GM19452 (cell line): ENCODE measurements around the gene NKX2-2.
"Not testable (repeated sequence)": the region's sequence is repeated elsewhere in the genome, so short reads cannot be mapped to it uniquely, and the experiment has no call there.

Source experiments
- ATAC-seq: cut with Tn5 transposase; IDR thresholded peaks from one replicate; pipeline ENCODE4 v1.9.1; 2021; ENCODE audit not compliant: unreplicated experiment

Gene NKX2-2

DNA sequence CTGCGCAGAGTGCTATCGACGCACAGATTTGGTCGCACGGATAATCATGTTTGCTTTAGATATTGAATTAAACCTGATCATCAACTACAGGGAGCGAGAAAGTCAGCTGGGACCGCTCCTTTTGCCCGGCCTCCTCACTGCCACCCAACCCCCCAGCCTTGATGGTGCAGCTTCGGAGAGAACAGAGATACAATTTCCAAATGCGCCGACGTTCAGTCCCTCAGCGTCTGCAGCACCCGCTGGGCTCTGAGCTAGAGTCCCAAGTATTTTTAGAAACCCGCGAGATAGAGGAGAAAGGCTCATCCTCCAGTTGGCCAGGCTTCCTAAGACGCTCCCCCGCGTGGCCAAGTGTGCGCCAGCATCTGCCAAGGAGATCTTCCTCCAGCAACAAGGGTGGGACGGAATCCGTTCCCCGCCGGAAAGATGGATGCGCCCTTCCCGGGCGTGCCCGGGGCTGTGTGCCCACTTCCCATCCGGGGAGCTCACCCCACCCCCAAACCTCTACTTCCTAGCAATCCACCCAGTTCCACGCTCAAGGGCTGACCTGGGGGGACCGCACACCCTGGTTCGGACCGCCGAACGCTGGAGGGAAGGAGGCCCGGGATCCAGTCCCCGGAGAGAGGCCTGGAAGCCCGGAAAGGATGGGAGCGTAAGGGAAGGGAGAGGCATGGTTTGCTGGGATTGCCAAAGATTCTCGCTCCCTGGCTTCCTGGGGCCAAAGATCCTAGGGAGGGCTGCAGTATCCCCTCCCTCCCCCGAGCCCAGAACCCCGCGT, 4.1 kb downstream of the NKX2-2 start:
- ATAC-seq, result no peak

DNA sequence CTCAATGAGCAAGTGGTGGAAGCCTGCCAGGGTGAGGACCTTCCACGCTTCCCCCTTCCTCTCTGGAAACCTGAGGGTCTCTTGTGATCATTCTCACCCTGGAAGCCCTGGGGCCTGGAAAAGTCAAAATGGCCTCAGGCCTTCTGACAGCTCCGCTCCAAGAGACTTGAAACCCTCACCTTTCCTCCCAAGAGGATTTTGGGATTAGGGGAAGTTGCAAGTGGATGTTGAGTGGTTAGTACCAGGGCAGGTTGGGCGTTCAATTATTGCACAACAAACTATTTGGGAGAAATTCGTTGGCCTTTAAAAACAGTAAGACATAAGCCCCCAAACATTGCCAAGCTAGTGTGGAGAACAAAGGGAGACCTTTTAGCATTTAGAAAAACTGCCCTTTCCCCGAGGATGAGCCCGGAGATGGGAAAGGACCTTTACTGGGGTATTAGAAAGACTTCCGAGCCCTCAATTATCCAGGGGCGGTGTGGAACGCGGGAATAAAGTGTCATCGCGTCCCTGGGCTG, 4.7 kb downstream of the NKX2-2 start:
- ATAC-seq, result no peak

DNA sequence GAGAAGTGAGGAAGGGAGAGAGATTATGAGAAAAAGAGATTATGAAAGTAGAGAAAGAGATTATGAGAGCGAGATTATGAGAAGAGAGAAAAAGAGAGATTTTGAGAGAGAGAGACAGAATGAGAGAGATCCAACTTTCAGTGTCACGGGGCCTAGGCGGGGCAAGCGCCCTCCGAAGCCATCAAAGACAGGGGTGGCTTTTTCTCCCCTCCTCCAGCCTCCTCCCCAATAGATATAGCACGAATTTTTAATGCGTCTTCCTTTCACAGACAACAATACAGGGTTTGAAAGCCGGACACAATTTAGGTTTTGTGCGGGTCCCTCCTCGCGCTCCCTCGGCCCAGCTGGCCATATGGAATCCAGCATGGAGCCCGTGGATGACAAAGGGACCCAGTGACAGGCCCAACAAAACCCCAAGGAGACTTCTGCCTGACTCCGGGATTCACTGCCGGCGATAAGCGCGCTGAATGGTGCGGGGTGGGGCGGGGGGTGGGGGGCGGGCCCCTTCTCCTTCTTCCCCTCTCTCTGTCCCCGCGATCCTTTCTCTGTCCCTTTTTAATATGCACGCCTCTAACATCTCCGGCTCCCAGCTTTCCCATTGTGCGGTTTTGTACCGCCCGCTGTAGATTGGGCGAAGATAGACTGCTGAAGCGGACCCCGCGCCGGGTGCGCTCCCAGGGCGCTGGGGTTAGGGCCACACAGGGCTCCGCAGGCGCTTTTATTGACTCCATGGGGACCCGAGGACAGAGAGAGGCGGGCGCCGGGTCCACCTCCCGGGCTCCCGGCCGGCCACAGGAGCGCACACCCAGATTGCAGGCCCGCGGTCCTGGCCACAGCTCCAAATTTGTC, 5.4 kb downstream of the NKX2-2 start:
- ATAC-seq, result no peak

DNA sequence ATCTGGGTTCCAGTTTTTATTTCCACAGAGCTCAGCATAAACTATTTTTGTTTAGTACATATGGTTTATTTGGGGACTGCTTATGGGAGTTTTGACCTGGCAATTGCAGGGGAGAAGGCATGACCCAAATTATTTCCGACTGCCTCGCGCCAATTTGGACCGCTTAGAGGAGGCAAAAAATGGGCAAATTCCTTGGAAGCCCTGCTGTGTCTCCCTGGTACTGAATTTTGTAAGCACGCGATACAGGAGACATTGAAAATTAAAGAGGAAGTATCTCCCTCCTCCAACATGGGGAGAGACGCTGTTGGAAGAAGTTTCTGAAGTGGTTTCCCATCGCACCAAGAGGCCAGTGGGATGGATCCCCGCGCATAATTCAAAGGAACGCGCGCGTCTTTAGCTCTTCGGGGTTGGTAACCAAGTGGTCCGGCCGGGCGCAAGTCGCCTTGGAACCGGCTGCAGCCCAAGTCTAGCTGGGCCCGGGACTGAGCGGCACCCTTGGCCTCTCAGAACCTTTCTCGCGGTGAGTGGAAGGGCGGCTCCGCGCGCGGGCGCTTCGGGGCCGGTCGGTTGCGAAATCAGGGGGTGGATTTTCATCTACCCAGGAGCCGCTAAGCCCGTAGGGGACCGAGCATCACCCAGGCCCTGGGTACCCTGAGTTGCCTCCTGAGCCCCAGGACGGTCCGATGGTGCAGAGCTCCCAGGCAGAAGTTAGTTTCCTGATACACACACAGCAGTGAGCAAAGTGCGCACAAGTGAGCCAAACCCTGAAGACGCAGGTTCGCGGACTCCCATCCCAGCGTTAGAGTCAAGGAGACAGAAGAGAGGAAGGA, 6.2 kb downstream of the NKX2-2 start:
- no peak for ATAC-seq

DNA sequence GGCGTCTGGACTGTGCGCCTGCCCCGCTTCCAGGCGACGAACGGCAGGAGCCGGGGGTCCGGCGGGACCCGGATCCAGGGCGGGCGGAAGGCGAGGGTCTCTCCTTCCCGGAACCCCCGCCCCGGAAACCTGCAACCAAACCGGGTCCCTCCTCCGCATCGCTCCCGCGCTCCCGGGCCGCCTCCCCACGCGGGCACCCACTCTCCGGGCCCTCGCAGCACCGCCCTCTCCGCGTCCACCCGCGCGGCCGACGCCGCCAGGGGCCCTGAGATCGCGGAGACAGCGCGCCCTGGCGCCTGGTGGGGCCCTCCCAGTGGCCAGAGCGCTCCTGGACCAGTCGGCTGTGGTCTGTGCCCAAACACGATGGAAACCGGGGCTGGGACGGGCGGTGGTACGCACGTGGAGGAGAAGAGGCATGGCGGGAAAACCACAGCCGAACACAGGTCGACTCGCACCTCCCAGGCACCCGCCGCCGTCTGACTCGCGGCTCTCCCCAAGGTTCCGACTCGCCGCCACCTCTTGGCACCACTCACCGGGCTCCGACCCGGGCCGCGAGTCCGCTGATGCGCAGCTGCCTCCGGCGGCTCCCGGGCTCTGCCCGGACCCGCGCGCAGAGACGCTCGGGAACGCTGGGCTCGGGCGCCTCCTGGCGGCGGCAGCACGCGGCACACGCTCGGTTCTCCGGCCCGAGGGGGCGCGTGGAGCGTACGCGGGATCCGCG, 7.9 kb downstream of the NKX2-2 start:
- ATAC-seq, result no peak

DNA sequence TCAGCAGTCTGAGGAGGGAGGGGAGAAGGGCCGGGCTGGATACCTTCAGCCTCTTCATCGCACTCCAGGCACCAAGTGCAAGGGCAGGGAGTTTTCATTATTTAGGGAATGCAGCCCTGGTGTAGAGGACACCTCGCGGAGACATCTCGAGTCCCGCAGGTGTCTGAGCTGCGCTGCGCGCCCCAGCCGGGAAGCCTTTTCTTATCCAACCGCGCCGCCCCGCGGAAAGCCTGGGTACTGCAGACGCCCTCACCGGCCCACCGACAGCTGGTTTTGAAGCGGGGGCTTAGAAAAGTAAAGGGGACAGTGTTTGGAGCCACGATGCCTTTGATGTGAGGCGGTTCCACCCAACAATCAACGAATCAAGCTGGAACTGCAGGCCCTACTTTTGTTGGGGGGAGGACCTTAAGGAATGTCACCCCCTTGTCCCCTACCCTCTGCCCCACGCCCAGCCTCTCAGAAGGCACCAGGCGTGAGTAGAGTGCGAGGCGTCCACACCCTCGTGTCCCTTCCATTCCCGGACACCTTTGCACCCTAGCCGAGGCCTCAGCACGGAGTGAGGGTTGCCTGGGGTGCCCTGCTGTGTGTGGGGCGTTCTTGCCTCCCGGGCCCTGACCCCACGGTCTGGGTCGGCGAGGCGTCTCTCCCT, 8.6 kb downstream of the NKX2-2 start:
- ATAC-seq, result no peak

DNA sequence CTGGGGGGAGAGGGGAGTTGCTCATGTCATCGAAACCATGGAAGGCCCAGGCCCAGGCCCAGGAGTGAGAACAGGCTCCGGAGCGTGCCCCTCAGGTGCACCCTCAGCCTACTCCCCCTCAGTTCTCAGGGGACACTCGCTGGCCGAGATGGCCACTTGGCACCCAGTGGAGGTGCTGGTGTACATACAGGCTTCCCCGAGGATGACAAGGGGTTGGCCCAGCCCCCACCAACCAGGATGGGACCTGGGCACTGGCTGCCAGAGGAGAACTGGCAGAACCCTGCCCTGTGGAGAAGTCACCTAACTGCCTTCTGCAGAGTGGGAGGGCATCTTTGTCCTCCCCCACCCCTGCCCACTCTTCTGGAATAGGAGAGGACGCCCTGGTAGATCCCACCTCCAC, 9.5 kb downstream of the NKX2-2 start:
- no peak for ATAC-seq

DNA sequence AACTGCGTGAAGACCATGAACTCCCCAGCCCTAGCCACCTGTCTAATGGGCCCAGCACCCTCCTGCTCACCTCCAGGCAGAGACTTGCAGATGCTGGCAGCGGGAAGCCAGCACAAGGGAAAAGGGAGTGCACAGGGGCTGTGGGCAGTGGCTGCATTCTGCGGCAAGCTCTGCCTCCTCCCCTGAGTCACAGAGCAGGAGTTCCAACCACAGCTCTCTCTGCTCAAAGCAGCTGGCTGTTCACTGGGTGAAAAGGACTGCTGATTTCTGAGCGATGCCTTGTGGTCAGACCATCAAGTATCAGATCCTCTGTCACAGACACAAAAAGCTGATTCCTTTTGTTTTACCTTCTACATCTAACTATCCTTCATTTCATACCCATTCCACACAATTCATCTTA, 10.5 kb downstream of the NKX2-2 start:
- ATAC-seq, result peak; percentile 89

DNA sequence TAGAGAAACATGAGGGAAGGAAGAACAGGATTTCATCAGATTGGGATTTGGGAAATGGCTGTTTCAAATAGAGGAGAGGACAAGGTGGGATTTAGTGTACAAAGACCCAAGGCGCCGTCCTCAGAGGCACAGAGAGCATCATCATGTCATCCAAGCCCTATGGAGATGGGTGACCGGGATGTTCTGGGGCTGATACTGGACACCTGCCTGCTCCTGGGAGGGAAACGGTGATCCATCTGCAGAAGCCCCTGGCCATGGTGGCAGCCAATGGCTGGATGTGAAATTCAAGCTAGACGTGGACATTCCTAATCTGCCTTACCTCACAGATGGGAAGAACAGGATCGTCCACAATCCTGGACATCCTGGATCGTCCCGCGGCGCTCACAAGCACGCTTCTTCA, 12.7 kb downstream of the NKX2-2 start:
- ATAC-seq, result no peak

DNA sequence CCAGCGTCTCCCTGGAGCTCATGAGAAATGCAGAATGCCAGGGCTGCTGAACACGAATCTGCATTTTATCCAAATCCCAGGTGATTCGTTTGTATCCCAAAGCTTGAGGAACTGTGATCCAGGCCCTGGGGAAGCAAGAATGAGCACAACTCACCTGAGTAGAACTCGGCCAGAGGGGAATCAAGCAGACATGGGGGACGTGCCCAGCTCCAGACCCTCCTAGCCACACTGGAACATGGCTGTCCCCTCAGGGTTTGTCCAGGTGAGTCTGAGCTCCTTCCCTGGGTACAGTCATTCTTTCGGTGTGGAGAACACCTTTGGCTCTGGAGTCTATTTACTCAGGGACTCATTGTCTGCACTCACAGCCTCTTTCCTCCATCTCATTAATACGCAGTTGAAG, 13.3 kb downstream of the NKX2-2 start:
- ATAC-seq, result no peak

DNA sequence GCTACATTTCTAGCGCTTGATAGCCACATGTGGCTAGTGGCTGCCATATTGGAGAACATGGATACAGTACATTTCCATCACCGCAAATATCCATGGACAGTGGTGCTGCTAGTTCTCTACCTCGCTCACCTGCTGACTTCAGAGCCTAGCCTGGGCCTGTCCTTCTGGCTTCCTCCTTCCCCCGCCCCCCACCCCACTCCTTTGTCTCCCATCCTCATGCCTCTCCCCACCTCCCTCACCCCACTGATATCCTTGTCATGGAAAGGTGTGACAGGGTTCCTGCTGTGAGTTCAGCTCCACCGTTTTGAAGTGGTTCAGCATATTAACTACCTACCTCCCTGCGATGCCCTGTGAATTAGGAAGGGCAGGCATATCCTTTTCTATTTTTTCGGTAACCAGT, 14.2 kb downstream of the NKX2-2 start:
- no peak for ATAC-seq

DNA sequence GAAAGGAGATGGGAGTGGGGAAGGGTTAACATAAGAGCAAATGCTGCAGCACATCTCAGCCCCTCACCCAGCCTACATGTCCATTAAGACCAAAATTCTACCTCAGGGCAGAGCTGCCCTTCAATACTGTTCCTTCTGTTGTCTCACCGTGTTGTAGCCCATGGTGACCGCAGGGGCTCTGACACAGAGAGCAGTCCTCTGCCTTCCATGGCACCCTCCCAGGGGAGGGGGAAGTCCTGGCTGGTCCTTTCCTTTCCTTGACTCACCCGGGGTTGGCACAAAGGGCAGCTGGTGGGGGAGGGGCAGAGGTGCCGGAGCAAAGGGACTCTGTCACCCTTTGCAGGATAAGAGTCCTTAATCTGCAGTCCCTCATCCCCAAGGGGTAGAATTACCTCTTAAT, 15.2 kb downstream of the NKX2-2 start:
- ATAC-seq, result no peak

DNA sequence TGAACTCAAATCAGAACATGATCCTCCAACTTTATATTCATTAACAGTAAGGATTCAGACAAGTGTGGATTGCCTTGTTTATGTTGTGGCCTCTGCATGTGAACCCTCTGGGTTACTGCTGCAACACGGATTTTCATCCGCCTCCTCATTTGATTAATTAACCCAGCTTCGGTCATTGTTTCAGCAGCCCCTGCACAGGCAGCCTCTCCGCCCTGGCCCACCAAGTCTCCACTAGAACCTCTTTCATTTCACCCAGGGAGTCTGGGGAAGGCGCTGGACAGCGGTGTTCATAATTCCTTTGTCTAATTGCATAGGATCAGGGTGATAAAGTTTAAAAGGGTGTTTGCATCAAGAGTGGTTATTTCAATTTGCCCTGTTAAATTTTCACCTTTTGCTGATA, 15.7 kb downstream of the NKX2-2 start:
- ATAC-seq, result no peak

DNA sequence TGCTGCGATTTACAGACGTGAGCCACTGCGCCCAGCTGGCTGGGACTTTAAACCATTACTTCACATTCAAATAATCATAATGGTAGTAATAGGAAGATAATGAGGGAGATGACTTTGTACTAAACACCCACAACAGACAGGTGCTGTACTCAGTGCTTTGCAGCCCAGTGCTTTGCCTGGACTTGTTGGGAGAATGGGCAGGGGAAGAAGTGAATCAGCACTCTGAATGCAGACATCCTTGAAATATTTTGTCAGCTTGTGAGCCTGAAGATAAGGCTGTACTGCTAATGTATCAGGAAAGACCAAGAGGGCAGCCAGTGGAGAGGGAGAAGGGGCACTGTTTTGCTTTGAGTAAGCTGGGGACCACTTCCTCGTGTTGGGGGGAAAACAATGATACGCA, 17.4 kb downstream of the NKX2-2 start:
- ATAC-seq, result no peak

DNA sequence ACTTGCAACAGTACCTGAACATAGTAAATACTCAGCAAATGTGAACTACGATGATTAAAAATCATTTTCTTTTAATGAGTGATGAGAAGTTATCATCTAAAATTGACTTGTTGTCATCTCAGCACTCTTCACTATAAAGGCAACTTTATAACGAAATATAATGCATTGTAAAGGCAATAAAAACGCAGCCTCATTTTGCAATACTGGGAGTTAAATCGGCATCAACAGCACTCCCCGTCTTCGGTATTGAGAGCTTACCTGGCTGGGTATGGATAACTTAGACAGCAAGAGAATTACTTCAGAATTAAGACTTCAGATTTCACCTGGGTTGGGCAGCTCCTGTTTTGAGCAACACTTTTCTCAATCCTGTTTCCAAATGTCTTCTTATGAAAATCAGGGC, 20.8 kb downstream of the NKX2-2 start:
- no peak for ATAC-seq

DNA sequence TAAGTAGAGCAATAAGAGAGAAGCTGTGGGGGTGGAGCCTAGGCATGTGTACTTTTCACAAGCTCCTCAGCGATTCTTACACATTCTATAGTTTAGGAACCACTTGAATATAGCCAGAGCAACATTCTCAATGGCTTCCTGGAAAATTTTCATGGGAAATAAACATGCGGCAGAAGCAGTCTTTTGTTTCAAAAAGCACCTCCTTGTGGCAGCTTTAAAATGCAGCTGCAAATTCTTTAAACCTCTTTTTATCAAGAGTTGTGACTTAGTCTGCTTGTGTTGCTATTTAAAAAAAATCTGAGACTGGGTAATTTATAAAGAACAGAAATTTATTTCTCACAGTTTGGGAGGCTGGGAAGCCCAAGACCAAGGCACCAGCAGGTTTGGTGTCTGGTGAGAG, 23.8 kb downstream of the NKX2-2 start:
- ATAC-seq, result no peak

DNA sequence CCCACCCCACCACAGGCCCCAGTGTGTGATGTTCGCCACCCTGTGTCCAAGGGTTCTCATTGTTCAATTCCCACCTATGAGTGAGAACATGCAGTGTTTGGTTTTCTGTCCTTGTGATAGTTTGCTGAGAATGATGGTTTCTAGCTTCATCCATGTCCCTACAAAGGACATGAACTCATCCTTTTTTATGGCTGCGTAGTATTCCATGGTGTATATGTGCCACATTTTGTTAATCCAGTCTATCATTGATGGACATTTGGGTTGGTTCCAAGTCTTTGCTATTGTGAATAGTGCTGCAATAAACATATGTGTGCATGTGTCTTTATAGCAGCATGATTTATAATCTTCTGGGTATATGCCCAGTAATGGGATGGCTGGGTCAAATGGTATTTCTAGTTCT, 33.7 kb downstream of the NKX2-2 start:
- ATAC-seq, result not testable (repeated sequence)

DNA sequence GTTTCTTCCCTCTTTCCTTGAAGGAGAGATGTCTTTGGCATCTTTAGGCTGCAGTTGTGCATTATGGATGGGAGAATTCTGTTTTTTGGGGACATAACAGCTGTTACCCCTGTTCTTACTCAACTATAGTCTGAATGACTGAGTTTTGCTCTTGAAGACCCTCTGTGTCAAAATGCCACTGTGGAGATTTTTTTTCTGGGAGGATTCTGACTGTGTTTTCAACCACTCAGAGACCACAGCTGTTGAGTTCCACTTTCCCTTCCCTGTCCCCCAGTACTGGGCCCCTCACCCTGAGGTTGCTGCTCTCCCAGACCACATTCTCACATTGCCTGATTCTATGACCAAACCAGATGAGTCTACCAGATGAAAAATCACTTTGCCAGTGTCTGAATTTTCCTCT, 48.1 kb downstream of the NKX2-2 start:
- no peak for ATAC-seq

DNA sequence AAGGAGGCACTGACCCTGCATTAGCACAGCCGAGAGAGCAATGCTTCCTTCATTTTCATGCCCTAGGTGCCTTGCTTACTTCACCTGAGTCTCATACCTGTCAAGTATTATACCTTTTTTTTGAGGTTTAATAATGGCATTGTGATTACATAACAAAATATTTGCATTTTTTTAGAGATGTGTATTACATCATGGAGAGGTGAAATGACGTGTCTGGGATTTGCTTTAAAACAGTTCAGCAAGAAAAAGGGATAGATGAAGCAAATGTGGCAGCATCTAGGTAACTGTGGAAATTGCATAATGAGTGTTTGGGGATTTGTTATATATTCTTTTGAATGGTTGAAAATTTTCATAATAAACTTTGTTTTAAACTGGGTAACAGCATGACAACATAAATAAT, 48.9 kb downstream of the NKX2-2 start:
- ATAC-seq, result no peak
